Aorta (tissue), 5 donors: ENCODE results near the gene ASGR1. TPM values are rescaled to one million over a fixed set of nuclear protein-coding genes. Genes with fewer than 3 reads are reported as not detected.

Experiments
- ATAC-seq: fragments of 200-7000 bp; cut with Tn5 transposase; one replicate; pipeline ENCODE4 v1.9.1; 2022; ENCODE audit warnings: moderate library complexity; ENCODE audit not compliant: low FRiP score
- DNase-seq, 2 donors: peaks; one replicate each; pipeline ENCODE4 v3.0.0-alpha.2; 2020
- H3K27ac ChIP-seq, 2 donors: one replicate each; pipeline ENCODE4 v1.5.1; 2013; ENCODE audit warnings: low read length in 2 of 2, mild to moderate bottlenecking in 2 of 2, moderate library complexity in 2 of 2, control low read depth in 1 of 2, inconsistent platforms in 1 of 2, low read depth in 1 of 2
- H3K27me3 ChIP-seq, 2 donors: one replicate each; pipeline ENCODE4 v1.6.1; 2013; ENCODE audit warnings: control low read depth in 1 of 2, low read length in 1 of 2, mild to moderate bottlenecking in 1 of 2, moderate library complexity in 1 of 2; ENCODE audit not compliant: insufficient read depth in 2 of 2, control insufficient read depth in 1 of 2
- H3K36me3 ChIP-seq, 2 donors: one replicate each; pipeline ENCODE4 v1.6.1; 2013; ENCODE audit warnings: control low read depth in 1 of 2, low read length in 1 of 2, mild to moderate bottlenecking in 1 of 2; ENCODE audit not compliant: insufficient read depth in 2 of 2, control insufficient read depth in 1 of 2
- H3K4me1 ChIP-seq, 2 donors: one replicate each; pipeline ENCODE4 v1.6.1; 2013; ENCODE audit warnings: low read length in 2 of 2, control low read depth in 1 of 2, mild to moderate bottlenecking in 1 of 2, moderate library complexity in 1 of 2; ENCODE audit not compliant: insufficient read depth in 2 of 2, control insufficient read depth in 1 of 2
- H3K4me3 ChIP-seq, 2 donors: one replicate each; pipeline ENCODE4 v1.5.1; 2013; ENCODE audit warnings: low read length in 2 of 2, control low read depth in 1 of 2, mild to moderate bottlenecking in 1 of 2
- H3K9me3 ChIP-seq: one replicate; pipeline ENCODE4 v1.6.1; 2013; ENCODE audit warnings: mild to moderate bottlenecking, low read length; ENCODE audit not compliant: control insufficient read depth
- WGBS, 2 donors: extraction: QIAGEN DNeasy Blood & Tissue Kit; methylation state at CpG; one replicate each; pipeline ENCODE4 v1.1.7; 2013; 5-methylcytosine and 5-hydroxymethylcytosine counted together
- intact Hi-C, 2 donors: fragments of 100-400 bp; cut with DNase I; formaldehyde crosslinking; loops; one replicate each; pipeline versions ENCODE4 v1.14.2 to v1.15.0; 2022
- polyA plus RNA-seq, 2 donors: library from polyadenylated mRNA; stranded (reverse); fragments of 200-250 nt; gene quantifications; one replicate each; pipeline ENCODE4 v1.2.3, GENCODE V29; 2013
- total RNA-seq, 2 donors: library from RNA; stranded (reverse); fragmentation: NEBNext Ultra II Directional; extraction: Animal tissue kit (Norgen Biotek cat#: 25700); gene quantifications; one replicate each; pipeline ENCODE4 v1.2.1, GENCODE V29; 2021
- donor health status: healthy with polysubstance abuse.
- donor health status: Bipolar disorder and iron deficiency.
- donor health status: DM: no; HTN: no; CAD: no.
- donor health status: DM: no; HTN: no; CAD: no.
- donor health status: DM: yes; HTN: yes; CAD: no.

The ASGR1 gene
- total and polyA plus RNA-seq, 4 donors: 2.0 to 5.4 (median 3.2) TPM

DNA sequence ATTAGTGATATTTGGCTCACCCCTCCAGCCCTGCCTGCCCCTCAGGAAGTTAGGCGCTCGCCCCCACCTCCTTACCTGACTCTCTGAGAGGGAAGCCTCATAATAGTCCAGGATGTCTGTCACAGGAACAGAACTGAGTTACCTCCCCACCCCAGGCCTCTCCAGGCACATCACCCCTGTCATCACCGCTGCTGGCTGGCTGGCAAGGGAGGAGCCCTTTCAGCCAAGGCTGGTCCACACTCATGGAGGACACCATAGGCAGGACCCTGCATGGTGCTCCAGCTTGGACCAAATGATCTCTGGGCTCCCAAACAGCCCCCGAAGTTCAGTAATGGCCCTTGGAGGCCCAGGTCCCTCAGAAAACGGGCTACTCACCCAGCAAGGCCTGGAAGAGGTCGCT, 39.0 kb upstream of the ASGR1 start:
- intact Hi-C loops: no loop called here
- 58 to 60% methylated on average over 6 of the region's 6 CpGs for WGBS, 2 donors
- Histone ChIP-seq H3K27me3 (no peaks in the 10 kb centered on the region), H3K27ac (no peak overlapping the region), H3K4me1 (no peaks in the 10 kb centered on the region), H3K9me3 (no peaks in the 10 kb centered on the region), H3K4me3 (no peak overlapping the region), H3K36me3 (no peaks in the 10 kb centered on the region)
- DNase-seq (no peak), ATAC-seq (no peak)

DNA sequence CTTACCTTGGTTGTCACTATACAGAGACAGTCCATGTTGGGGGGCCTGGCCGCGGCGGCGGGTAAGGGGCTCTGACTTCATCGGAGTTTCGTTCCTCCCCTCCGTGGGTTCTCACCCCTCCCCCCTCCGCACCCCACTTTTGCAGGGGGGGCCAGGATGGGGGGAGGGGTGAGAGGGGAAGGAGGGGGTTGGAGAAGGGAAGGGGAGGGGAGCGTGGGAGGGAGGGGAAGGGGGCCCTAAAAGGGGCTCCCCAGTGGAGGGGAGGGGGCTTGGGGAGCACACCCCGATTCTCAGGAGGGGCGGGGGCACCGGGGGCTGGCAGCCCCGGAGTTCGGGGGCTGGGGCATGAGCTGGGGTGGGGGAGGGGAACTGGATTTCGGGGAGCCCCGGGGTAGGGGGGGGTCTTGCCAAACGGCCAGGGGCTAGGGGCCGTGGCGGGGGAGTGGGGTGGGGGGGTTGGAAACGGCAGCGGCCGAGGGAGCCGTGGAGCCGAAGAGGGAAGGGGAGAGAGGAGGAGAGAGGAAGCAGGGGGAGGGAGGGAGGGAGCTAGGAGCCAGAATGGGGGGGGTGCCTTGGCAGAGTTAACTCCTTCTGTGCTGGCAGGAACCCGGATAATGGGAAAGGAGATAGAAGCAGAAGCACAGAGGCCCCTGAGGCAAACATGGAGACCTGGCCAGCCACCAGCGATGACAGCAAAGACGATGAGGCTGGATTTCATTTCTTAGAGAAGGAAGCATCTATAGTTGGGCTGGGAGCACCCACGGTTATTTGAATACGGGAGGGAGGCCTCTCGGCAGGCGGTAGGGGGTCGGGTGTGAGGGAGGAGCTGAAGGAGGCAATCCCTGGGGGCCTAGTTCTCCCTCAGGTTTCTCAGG, 38.2 kb upstream of the ASGR1 start:
- intact Hi-C loops: no loop called here
- Histone ChIP-seq H3K4me1 (no peaks in the 10 kb centered on the region), H3K4me3 (peak overlapping the region; percentile 31 to 43), H3K27ac (no peak overlapping the region), H3K36me3 (no peaks in the 10 kb centered on the region), H3K27me3 (no peaks in the 10 kb centered on the region), H3K9me3 (no peaks in the 10 kb centered on the region)
- 1 to 2% methylated on average over 26 to 32 of the region's 32 CpGs for WGBS, 2 donors
- peak in 1 of 2 donors; percentile 78 for DNase-seq
- no peak for ATAC-seq

DNA sequence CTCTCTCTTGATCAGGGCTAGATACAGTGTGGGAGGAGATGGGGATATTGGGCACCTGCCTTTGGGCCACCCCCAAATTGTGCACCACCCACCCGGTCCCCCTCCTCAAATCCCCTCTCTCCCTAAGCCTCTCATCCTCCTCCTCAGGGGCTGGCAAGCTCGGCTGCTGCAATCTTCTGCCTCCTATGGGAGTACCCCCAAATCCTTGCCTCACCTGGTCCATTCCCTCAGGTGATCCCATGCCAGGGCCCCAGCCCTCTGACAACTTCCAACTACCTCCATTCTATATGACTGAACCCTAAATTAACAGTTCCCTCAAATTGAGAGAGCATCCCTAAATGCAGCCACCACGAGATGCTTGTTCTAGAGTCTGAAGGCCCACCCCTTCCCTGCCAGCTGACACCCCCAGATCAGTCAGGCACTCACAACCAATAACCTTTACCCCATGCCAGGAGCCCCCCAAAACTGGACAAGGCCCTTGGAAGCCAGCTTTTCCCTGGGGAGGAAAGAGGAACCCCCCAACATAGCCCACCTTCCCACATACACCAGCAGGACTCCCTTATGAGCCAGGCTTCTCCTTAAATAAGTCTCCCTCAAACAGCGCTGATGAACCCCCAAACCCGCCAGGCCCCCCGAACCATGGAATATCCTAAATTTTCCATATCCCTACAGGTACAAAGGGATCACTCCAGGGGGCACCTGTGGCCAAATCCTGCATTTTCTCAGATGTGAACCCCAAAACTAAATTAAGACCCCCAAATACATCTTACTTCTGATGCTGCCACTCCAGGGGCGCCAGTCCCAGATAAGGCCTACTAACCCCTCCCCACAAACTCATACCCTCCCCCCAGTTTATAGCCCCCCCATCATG, 37.3 kb upstream of the ASGR1 start:
- H3K27ac ChIP-seq: no peak overlapping the region
- H3K4me3 ChIP-seq: peak overlapping the region; percentile 31 to 43
- 7 to 8% methylated on average over 7 of the region's 7 CpGs for WGBS, 2 donors
- H3K4me1 ChIP-seq: no peaks in the 10 kb centered on the region
- no peaks in the 10 kb centered on the region for H3K27me3 ChIP-seq
- intact Hi-C loops: no loop called here
- no peaks in the 10 kb centered on the region for H3K9me3 ChIP-seq
- H3K36me3 ChIP-seq: no peaks in the 10 kb centered on the region
- ATAC-seq: no peak
- DNase-seq: no peak

DNA sequence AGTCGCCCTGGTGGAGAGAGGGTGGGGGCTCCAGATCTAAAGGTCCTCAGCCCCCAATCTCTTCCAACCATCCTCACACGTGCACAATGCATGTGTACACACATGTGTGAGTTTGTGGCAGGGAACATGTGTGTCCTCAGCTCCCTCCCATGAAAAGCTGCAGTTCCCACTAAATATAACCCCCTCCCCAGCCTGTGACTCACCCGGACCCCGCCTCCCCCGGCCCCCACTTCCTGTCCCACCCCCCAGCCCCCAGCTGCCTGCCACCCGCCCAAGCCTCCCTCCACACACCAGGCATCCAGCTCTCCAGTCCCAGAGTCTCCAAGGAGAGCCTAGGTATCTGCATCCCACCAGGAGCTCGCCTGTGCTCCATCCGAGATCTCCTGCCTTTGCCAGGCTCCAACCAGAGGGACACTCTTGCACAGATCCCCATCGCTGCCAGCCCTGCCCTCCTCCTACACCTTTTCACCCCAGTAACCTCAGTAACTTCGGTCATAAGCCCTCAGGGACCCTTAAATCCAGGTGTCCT, 36.5 kb upstream of the ASGR1 start:
- WGBS, 2 donors: 2 to 3% methylated on average over 9 to 10 of the region's 10 CpGs
- H3K9me3 ChIP-seq: no peaks in the 10 kb centered on the region
- H3K4me1 ChIP-seq: no peaks in the 10 kb centered on the region
- no peaks in the 10 kb centered on the region for H3K36me3 ChIP-seq
- intact Hi-C loops: no loop called here
- H3K27me3 ChIP-seq: no peaks in the 10 kb centered on the region
- DNase-seq (peak in 1 of 2 donors; percentile 55), ATAC-seq (no peak)
- peak overlapping the region in 1 of 2 donors; percentile 49 for H3K27ac ChIP-seq
- no peak overlapping the region for H3K4me3 ChIP-seq

DNA sequence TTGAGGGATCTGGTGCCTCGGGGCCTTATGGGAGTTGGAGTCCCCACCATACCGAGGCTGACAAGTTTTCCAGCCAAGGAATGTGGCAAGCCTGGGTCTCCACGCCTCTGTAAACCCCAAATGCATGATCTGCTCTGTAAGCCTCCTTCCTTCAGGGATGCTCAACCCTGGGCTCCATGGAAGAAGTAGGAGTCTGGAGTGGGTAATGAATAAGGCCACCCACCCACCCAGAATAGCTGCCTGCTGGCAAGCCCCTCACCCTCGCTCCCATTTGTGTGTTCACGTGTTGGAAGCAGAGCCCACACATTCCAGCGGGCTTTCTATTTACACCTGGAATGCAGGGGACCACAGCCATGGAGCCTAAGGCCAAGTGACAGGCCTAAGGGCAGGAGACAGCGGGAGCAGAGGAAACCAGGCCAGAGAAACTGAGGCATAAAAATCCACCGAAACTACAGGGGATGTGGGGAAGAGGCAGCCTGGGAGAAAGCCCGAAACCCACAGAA, 36.0 kb upstream of the ASGR1 start:
- ATAC-seq: no peak
- 6 to 7% methylated on average over 9 of the region's 9 CpGs for WGBS, 2 donors
- Histone ChIP-seq H3K27ac (peak overlapping the region in 1 of 2 donors; percentile 49), H3K4me1 (no peaks in the 10 kb centered on the region), H3K36me3 (no peaks in the 10 kb centered on the region), H3K9me3 (no peaks in the 10 kb centered on the region), H3K4me3 (no peak overlapping the region), H3K27me3 (no peaks in the 10 kb centered on the region)
- intact Hi-C loops: no loop called here
- no peak for DNase-seq

DNA sequence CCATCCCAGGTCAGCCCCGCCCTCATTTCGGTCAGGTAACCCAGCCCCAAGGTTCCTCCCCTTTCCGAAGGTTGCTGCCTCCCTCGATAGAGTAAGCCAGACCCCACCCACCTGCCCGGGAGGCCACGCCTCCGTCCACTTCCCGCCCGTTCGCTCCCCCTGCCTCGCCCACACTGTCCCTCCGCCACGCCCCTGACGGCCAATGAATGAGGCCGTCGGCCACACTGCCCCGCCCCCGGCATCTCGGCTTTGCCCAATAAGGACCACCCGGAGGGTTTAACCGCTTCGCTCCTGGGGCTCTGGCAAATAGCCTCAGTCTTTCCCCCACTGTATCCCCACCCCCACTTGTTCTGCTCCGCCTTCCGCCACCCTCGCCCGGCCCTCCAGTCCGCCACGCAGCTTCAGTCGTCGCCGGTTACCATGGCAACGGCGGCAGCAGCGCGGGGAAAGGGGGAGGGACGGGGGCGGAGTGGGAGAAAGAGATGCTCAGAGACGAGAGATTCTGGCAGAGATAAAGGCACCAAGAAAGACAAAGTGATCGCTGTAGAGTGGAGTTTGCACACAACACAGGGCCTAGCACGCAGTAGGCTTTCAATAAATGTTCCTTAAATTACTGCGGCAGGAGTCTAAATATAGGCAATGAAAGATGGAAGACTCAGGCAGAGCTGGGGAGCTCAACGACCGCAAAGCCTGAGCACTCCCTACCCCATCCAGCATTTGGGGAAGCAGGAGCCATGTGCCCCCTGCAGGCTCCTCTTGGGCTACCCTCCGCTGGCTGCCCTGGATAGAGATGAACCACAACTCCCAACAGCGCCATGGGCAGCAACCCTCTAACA, 35.3 kb upstream of the ASGR1 start:
- peak overlapping the region in 1 of 2 donors; percentile 20 for H3K27ac ChIP-seq
- H3K4me3 ChIP-seq: peak overlapping the region; percentile 2 to 6
- 1% methylated on average over 45 of the region's 45 CpGs for WGBS, 2 donors
- intact Hi-C loops: loop anchor here in 1 of 2 donors (1.0 kb wide), 1 partner anchor 38 kb away; the partner anchor contains the start of gene ELP5
- DNase-seq (peak; percentile 99 to 100), ATAC-seq (peak; percentile 93)
- H3K36me3 ChIP-seq: no peaks in the 10 kb centered on the region
- no peaks in the 10 kb centered on the region for H3K27me3 ChIP-seq
- H3K4me1 ChIP-seq: no peaks in the 10 kb centered on the region
- no peaks in the 10 kb centered on the region for H3K9me3 ChIP-seq

DNA sequence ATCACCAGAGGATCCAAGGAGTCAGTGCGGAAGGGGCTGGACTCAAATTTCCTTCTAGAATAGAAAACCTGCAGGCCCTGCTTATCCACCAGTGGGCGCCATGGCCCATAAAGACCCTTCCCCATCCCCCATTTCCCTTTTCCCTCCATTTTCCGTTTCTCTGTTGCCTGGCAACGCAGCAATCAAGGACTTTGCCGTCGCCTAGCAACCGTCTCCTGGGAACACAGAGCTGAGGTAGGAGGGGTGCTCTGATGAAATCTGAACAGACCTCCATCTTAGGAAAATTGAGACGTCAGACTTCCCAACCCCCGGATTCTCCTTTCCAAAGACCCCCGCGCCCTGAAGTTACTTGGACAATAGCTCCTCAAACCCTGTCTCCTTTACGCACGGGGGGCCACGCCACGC, 34.7 kb upstream of the ASGR1 start:
- ATAC-seq: peak; percentile 3
- Histone ChIP-seq H3K27ac (no peak overlapping the region), H3K27me3 (no peaks in the 10 kb centered on the region), H3K4me3 (peak overlapping the region in 1 of 2 donors; percentile 2), H3K4me1 (no peaks in the 10 kb centered on the region), H3K36me3 (no peaks in the 10 kb centered on the region), H3K9me3 (no peaks in the 10 kb centered on the region)
- intact Hi-C loops: loop anchor here in 1 of 2 donors (1.0 kb wide), 1 partner anchor 38 kb away; the partner anchor contains the start of gene ELP5
- 4 to 5% methylated on average over 14 to 15 of the region's 15 CpGs for WGBS, 2 donors
- DNase-seq: peak; percentile 83 to 91
